Liver (tissue), 3 donors: ENCODE results near the gene SYNPO.

Experiments used
- CTCF ChIP-seq: fragments of 150-350 bp; IDR thresholded peaks from 2 replicates; pipeline ENCODE4 v1.5.1; 2017; ENCODE audit warnings: improper control_type of control experiment, low read depth, low read length; ENCODE audit not compliant: missing input control
- EGR1 ChIP-seq, 2 donors: IDR thresholded peaks; 2 replicates each; pipeline ENCODE4 v1.6.1; 2016 to 2018; ENCODE audit warnings: antibody characterized with exemption in 2 of 2, low read depth in 2 of 2
- RAD21 ChIP-seq, 2 donors: IDR thresholded peaks; 2 replicates each; pipeline ENCODE4 v1.6.1; 2016; ENCODE audit warnings: antibody characterized with exemption in 2 of 2, mild to moderate bottlenecking in 2 of 2
- REST ChIP-seq: IDR thresholded peaks from 2 replicates; pipeline ENCODE4 v1.6.1; 2016; ENCODE audit warnings: antibody characterized with exemption, mild to moderate bottlenecking
- SP1 ChIP-seq: IDR thresholded peaks from 2 replicates; pipeline ENCODE4 v1.6.1; 2018; ENCODE audit warnings: antibody characterized with exemption, mild to moderate bottlenecking
- TAF1 ChIP-seq: conservative IDR thresholded peaks from 2 replicates; pipeline ENCODE4 v1.6.1; 2016; ENCODE audit warnings: antibody characterized with exemption, mild to moderate bottlenecking
- TF ChIP-seq, protein P1 (sequence below): IDR thresholded peaks from 2 replicates; pipeline ENCODE4 v1.6.1; 2016; ENCODE audit warnings: antibody characterized with exemption
- donor health status: healthy.
- donor health status: healthy.

- TF ChIP-seq TAF1 (no peak), RAD21 (IDR thresholded peaks at IDR 0.05) (no peak), CTCF (no peak), SP1 (no peak), REST (no peak), EGR1 (IDR thresholded peaks at IDR 0.05; ENCODE audit: low read depth in 2 of 2) (no peak)
- TF ChIP-seq, protein P1, sequence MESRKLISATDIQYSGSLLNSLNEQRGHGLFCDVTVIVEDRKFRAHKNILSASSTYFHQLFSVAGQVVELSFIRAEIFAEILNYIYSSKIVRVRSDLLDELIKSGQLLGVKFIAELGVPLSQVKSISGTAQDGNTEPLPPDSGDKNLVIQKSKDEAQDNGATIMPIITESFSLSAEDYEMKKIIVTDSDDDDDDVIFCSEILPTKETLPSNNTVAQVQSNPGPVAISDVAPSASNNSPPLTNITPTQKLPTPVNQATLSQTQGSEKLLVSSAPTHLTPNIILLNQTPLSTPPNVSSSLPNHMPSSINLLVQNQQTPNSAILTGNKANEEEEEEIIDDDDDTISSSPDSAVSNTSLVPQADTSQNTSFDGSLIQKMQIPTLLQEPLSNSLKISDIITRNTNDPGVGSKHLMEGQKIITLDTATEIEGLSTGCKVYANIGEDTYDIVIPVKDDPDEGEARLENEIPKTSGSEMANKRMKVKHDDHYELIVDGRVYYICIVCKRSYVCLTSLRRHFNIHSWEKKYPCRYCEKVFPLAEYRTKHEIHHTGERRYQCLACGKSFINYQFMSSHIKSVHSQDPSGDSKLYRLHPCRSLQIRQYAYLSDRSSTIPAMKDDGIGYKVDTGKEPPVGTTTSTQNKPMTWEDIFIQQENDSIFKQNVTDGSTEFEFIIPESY: no peak
Measured at GRCh38 chr5:150674341-150674821, 33.9 kb downstream of the SYNPO start.
